Testis (tissue), 3 donors: ENCODE data around the gene ANKH. TPM values are rescaled to one million over a fixed set of nuclear protein-coding genes. Genes with fewer than 3 reads are reported as not detected.

Source experiments
- DNase-seq: peaks from one replicate; pipeline ENCODE4 v3.0.0-alpha.2; 2019
- H3K27ac ChIP-seq, 2 donors: fragments of 200-600 bp; sonication (generic); one replicate each; pipeline ENCODE4 v1.5.1; 2019
- H3K27me3 ChIP-seq: fragments of 200-600 bp; sonication (generic); one replicate; pipeline ENCODE4 v1.5.1; 2019
- H3K36me3 ChIP-seq: fragments of 200-600 bp; sonication (generic); one replicate; pipeline ENCODE4 v1.5.1; 2017; ENCODE audit warnings: low read depth; ENCODE audit errors: missing control alignments
- H3K4me1 ChIP-seq: fragments of 200-600 bp; sonication (generic); one replicate; pipeline ENCODE4 v1.5.1; 2019
- H3K4me3 ChIP-seq, 2 donors: fragments of 200-600 bp; sonication (generic); one replicate each; pipeline ENCODE4 v1.5.1; 2017 to 2019
- H3K9me3 ChIP-seq: fragments of 200-600 bp; sonication (generic); one replicate; pipeline ENCODE4 v1.5.1; 2017
- CTCF ChIP-seq, 3 experiments: fragments of 450-650 bp in 2 of 3; fragments of 200-600 bp in 1 of 3; sonication (generic) in 1 of 3; IDR thresholded peaks; one replicate each; pipeline ENCODE4 v1.5.1; 2016 to 2019; ENCODE audit warnings: antibody characterized with exemption in 3 of 3, mild to moderate bottlenecking in 2 of 3, moderate library complexity in 1 of 3
- POLR2A ChIP-seq: fragments of 450-650 bp; IDR thresholded peaks from one replicate; pipeline ENCODE4 v1.6.1; 2017; ENCODE audit warnings: antibody characterized with exemption, mild to moderate bottlenecking, moderate library complexity
- WGBS, 2 donors: methylation state at CpG; one replicate each; pipeline ENCODE4 v1.1.5; 2018; 5-methylcytosine and 5-hydroxymethylcytosine counted together
- intact Hi-C: fragments of 100-400 bp; cut with DNase I; formaldehyde crosslinking; loops from one replicate; pipeline ENCODE4 v1.15.1; 2023; ENCODE audit warnings: low total_unique reads
- polyA plus RNA-seq: library from polyadenylated mRNA; stranded (reverse); fragments of 350-450 nt; fragmentation: Illumina TruSeq; extraction: RNeasy Lipid Tissue Mini Kit (QIAGEN cat#74804); gene quantifications from one replicate; pipeline ENCODE4 v1.2.3, GENCODE V29; 2014; ENCODE audit warnings: low read depth, low replicate concordance; ENCODE audit not compliant: insufficient read depth
- total RNA-seq, 2 donors: library from RNA; depleted of rRNA; stranded (reverse); fragments of >200 nt; gene quantifications; one replicate each; pipeline ENCODE4 v1.2.3, GENCODE V29; 2016

ANKH gene
- total and polyA plus RNA-seq, 3 donors from 2014 or later, result 14.3 to 16.2 (median 15.8) TPM

- Histone ChIP-seq H3K27ac (no peak overlapping the region), H3K4me3 (no peak overlapping the region), H3K9me3 (no peaks in the 10 kb centered on the region), H3K4me1 (peaks cover 19% of the 10 kb centered on the region), H3K27me3 (no peaks in the 10 kb centered on the region), H3K36me3 (no peaks in the 10 kb centered on the region)
- intact Hi-C loops, result no loop called here
- TF ChIP-seq CTCF (IDR thresholded peaks at IDR 0.05) (no peak), POLR2A (no peak)
- 73 to 76% methylated on average over 4 of the region's 4 CpGs for WGBS, 2 donors
- DNase-seq, result no peak
Measured at GRCh38 chr5:14861123-14861765, 10.3 kb downstream of the ANKH start.

GRCh38 chr5:14859980-14860379 lies 11.6 kb downstream of the ANKH start:
- DNase-seq, result no peak
- Histone ChIP-seq H3K36me3 (no peaks in the 10 kb centered on the region), H3K9me3 (no peaks in the 10 kb centered on the region), H3K27ac (no peak overlapping the region), H3K4me1 (peaks cover 19% of the 10 kb centered on the region), H3K4me3 (no peak overlapping the region), H3K27me3 (no peaks in the 10 kb centered on the region)
- WGBS, 2 donors, result 47 to 61% methylated on average over 7 of the region's 7 CpGs
- TF ChIP-seq CTCF (IDR thresholded peaks at IDR 0.05) (no peak), POLR2A (no peak)
- intact Hi-C loops, result no loop called here

DNA sequence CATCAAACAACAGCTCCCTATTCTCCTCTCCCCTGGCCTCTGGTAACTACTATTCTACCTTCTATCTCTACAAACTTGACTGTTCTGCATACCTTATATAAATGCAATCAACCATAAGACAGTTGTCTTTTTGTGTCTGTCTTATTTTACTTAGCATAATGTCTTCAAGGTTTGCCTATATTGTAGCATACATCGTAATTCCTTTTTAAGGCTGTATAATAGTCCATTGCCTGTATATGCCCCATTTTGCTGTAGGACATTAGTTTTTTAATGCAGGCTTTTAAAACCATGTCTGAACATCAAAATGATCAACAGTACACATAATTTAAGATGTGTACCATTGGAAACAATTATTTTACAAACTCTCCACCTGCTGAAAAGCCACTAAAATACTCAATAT lies 12.4 kb downstream of the ANKH start:
- no peak for DNase-seq
- H3K27me3 ChIP-seq, result no peaks in the 10 kb centered on the region
- peaks cover 19% of the 10 kb centered on the region for H3K4me1 ChIP-seq
- H3K4me3 ChIP-seq, result no peak overlapping the region
- H3K9me3 ChIP-seq, result no peaks in the 10 kb centered on the region
- intact Hi-C loops, result no loop called here
- no peaks in the 10 kb centered on the region for H3K36me3 ChIP-seq
- no peak overlapping the region for H3K27ac ChIP-seq
- WGBS, 2 donors, result 97 to 98% methylated on average over 1 of the region's 1 CpG
- no peak for TF ChIP-seq POLR2A
- no peak for TF ChIP-seq CTCF (IDR thresholded peaks at IDR 0.05)

DNA sequence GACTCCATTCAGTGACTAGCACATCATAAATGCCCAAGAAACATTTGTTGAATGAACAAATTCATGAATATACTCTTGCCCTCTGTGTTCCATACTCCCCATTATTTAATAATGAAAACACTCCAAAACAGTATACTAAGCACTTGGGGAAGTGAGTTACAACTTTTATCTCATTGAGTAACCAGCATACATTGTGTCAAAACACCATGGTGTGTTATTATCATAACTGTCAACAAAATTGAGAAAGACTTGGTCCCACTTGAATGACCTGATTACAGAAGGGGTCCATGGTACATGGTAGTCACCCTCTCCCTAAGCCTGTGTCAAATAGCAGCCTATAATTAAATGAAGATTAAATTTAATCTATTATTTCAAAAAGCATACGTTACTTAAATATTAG lies 16.2 kb downstream of the ANKH start:
- Histone ChIP-seq H3K27ac (no peak overlapping the region), H3K4me3 (no peak overlapping the region), H3K36me3 (no peaks in the 10 kb centered on the region), H3K9me3 (no peaks in the 10 kb centered on the region), H3K27me3 (no peaks in the 10 kb centered on the region), H3K4me1 (peaks cover 8% of the 10 kb centered on the region)
- TF ChIP-seq POLR2A (no peak), CTCF (IDR thresholded peaks at IDR 0.05) (no peak)
- WGBS, 2 donors, result 97 to 98% methylated on average over 1 of the region's 1 CpG
- intact Hi-C loops, result no loop called here
- DNase-seq, result no peak

DNA sequence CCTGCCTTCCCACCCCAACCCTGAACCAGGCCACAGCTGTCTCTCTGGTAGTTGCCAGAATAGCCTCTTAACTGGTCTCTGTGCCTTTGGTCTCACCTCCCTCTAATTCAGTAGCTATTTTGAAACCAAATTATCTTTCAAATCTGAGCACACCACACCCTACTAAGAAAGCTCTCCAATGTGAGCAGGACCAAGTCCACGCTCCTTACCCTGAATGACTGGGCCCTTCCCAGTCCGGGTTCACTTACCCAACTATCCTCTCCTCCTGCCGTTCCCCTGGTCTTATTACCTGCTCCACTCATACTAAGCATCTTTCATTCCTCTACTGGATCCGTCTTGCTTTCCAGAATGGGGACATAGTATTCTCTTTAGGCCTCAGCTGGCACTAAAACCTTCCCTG lies 16.8 kb downstream of the ANKH start:
- Histone ChIP-seq H3K27me3 (no peaks in the 10 kb centered on the region), H3K4me1 (peaks cover 2% of the 10 kb centered on the region), H3K27ac (no peak overlapping the region), H3K4me3 (no peak overlapping the region), H3K36me3 (no peaks in the 10 kb centered on the region), H3K9me3 (no peaks in the 10 kb centered on the region)
- intact Hi-C loops, result no loop called here
- WGBS, 2 donors, result 92 to 95% methylated on average over 4 of the region's 4 CpGs
- DNase-seq, result no peak
- TF ChIP-seq CTCF (IDR thresholded peaks at IDR 0.05), result no peak
- TF ChIP-seq POLR2A, result no peak
